ENCODE measurements around the gene HRK. TPM values are rescaled to one million over a fixed set of nuclear protein-coding genes. Genes with fewer than 3 reads are reported as not detected.

The HRK gene
- total and polyA plus RNA-seq, 2 of the 13 experiments (the other 11 are each of a cell fraction or from before 2014, with no cell fraction given): 0.02 TPM; not detected in 1

GRCh38 chr12:116835484-116835883, 45.8 kb downstream of the HRK start:
- Histone ChIP-seq H3K4me2 (ENCODE audit: low read depth, low read length) (no peak overlapping the region), H4K20me1 (ENCODE audit: insufficient read depth, low read length) (no peaks in the 10 kb centered on the region), H3K36me3 (replicated peaks in 1 of 2; ENCODE audit: control insufficient read depth in 1 of 2, insufficient read depth in 2 of 2, low read length in 2 of 2) (no peaks in the 10 kb centered on the region; a peak in 1 of 5 replicates), H3K4me3 (replicated peaks in 1 of 3; ENCODE audit: insufficient read depth in 1 of 3, low read depth in 2 of 3, low read length in 3 of 3) (no peak overlapping the region), H3K9me3 (ENCODE audit: low read length) (no peaks in the 10 kb centered on the region), H3K9ac (ENCODE audit: insufficient read depth, low read depth, low read length) (no peak overlapping the region), H3K27me3 (ENCODE audit: control insufficient read depth in 1 of 2, insufficient read depth in 2 of 2, low read length in 2 of 2) (no peaks in the 10 kb centered on the region), H2AFZ (ENCODE audit: low read length) (no peak overlapping the region), H3K4me1 (ENCODE audit: insufficient read depth, low read length) (no peaks in the 10 kb centered on the region), H3K27ac (ENCODE audit: extremely low read length, insufficient read depth, low read length) (no peak overlapping the region), H3K79me2 (ENCODE audit: insufficient read depth, low read length) (no peaks in the 10 kb centered on the region)
- FAIRE-seq (no peak), DNase-seq (ENCODE audit: low spot score) (no peak), ATAC-seq (no peak)
- CTCF ChIA-PET (ENCODE audit: low intra/inter-chr PET ratio, low total read pairs): no interaction called here
- in situ Hi-C loops (cut with HindIII; ENCODE audit: extremely low pct_ligation_motif_present, low pct_unique_long_range_greater_than_20kb): no loop called here
- POLR2A ChIA-PET: no interaction called here
- intact Hi-C loops (cut with micrococcal nuclease; ENCODE audit: unreplicated experiment): no loop called here
- BruUV-seq (replicated peaks): no TSS peak
- WGBS (ENCODE audit: low lambda C conversion rate): 55% methylated on average over 1 of the region's 1 CpG
- TF ChIP-seq HNRNPH1 (optimal IDR thresholded peaks at IDR 0.05; ENCODE audit: low read depth, low read length) (no peak), CBFB (CRISPR knock-in tag; IDR thresholded peaks at IDR 0.05) (no peak), IRX3 (CRISPR knock-in tag; IDR thresholded peaks at IDR 0.05; ENCODE audit: borderline replicate concordance, low read depth) (no peak), SMYD3 (CRISPR knock-in tag; IDR thresholded peaks at IDR 0.05) (no peak), STAT6 (CRISPR knock-in tag; IDR thresholded peaks at IDR 0.05; ENCODE audit: borderline replicate concordance) (no peak), MAF1 (CRISPR knock-in tag; IDR thresholded peaks at IDR 0.05; ENCODE audit: borderline replicate concordance) (no peak), TSC22D2 (CRISPR knock-in tag; IDR thresholded peaks at IDR 0.05; ENCODE audit: borderline replicate concordance) (no peak), KDM3A (CRISPR knock-in tag; IDR thresholded peaks at IDR 0.05; ENCODE audit: low read depth) (no peak), TBX3 (IDR thresholded peaks at IDR 0.05; ENCODE audit: borderline replicate concordance) (no peak), ZNF224 (CRISPR knock-in tag; IDR thresholded peaks at IDR 0.05) (no peak), RXRA (CRISPR knock-in tag; IDR thresholded peaks at IDR 0.05) (no peak), ZNF33A (CRISPR knock-in tag; IDR thresholded peaks at IDR 0.05; ENCODE audit: borderline replicate concordance) (no peak), ZNF850 (CRISPR knock-in tag; conservative IDR thresholded peaks at IDR 0.05) (no peak), ZBED4 (CRISPR knock-in tag; IDR thresholded peaks at IDR 0.05; ENCODE audit: borderline replicate concordance) (no peak), ZBTB3 (CRISPR knock-in tag; IDR thresholded peaks at IDR 0.05; ENCODE audit: borderline replicate concordance, low read depth) (no peak), ZNF317 (CRISPR knock-in tag; IDR thresholded peaks at IDR 0.05) (no peak)
- TF ChIP-seq, protein P1, sequence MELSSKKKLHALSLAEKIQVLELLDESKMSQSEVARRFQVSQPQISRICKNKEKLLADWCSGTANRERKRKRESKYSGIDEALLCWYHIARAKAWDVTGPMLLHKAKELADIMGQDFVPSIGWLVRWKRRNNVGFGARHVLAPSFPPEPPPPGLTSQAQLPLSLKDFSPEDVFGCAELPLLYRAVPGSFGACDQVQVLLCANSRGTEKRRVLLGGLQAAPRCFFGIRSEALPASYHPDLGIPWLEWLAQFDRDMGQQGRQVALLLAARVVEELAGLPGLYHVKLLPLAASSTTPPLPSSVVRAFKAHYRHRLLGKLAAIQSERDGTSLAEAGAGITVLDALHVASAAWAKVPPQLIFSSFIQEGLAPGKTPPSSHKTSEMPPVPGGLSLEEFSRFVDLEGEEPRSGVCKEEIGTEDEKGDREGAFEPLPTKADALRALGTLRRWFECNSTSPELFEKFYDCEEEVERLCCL (CRISPR knock-in tag; IDR thresholded peaks at IDR 0.05; ENCODE audit: borderline replicate concordance): no peak
